ENCODE results near the gene CDKN1A. TPM values are rescaled to one million over a fixed set of nuclear protein-coding genes. Genes with fewer than 3 reads are reported as not detected.

The CDKN1A gene
- total RNA-seq, 1 experiment from 2014 or later, result 65.0 TPM

GRCh38 chr6:36685926-36686667 lies 7.6 kb downstream of the CDKN1A start:
- in situ Hi-C loops (cut with HindIII; ENCODE audit: low pct_unique_long_range_greater_than_20kb, low sequenced_read_pairs), result no loop called here
- DNase-seq (ENCODE audit: low read depth, low spot score), result no peak

- in situ Hi-C loops (cut with HindIII; ENCODE audit: low pct_unique_long_range_greater_than_20kb, low sequenced_read_pairs), result no loop called here
- DNase-seq (ENCODE audit: low read depth, low spot score), result no peak
These were observed 8.4 kb downstream of the CDKN1A start for GRCh38 chr6:36686668-36687513.

- in situ Hi-C loops (cut with HindIII; ENCODE audit: low pct_unique_long_range_greater_than_20kb, low sequenced_read_pairs), result no loop called here
- no peak for DNase-seq (ENCODE audit: low read depth, low spot score)
These were observed 9.7 kb downstream of the CDKN1A start for GRCh38 chr6:36688063-36688738.

- no peak for DNase-seq (ENCODE audit: low read depth, low spot score)
- in situ Hi-C loops (cut with HindIII; ENCODE audit: low pct_unique_long_range_greater_than_20kb, low sequenced_read_pairs), result no loop called here
These were observed 10.2 kb downstream of the CDKN1A start for GRCh38 chr6:36688739-36689075.

- in situ Hi-C loops (cut with HindIII; ENCODE audit: low pct_unique_long_range_greater_than_20kb, low sequenced_read_pairs), result no loop called here
- no peak for DNase-seq (ENCODE audit: low read depth, low spot score)
These were observed 12.5 kb downstream of the CDKN1A start for GRCh38 chr6:36691011-36691410.

- in situ Hi-C loops (cut with HindIII; ENCODE audit: low pct_unique_long_range_greater_than_20kb, low sequenced_read_pairs), result no loop called here
- no peak for DNase-seq (ENCODE audit: low read depth, low spot score)
These were observed 13.1 kb downstream of the CDKN1A start for GRCh38 chr6:36691612-36692011.

GRCh38 chr6:36692220-36692619 lies 13.7 kb downstream of the CDKN1A start:
- in situ Hi-C loops (cut with HindIII; ENCODE audit: low pct_unique_long_range_greater_than_20kb, low sequenced_read_pairs), result no loop called here
- no peak for DNase-seq (ENCODE audit: low read depth, low spot score)

GRCh38 chr6:36692861-36693702 lies 14.6 kb downstream of the CDKN1A start:
- DNase-seq (ENCODE audit: low read depth, low spot score), result no peak
- in situ Hi-C loops (cut with HindIII; ENCODE audit: low pct_unique_long_range_greater_than_20kb, low sequenced_read_pairs), result no loop called here

- no peak for DNase-seq (ENCODE audit: low read depth, low spot score)
- in situ Hi-C loops (cut with HindIII; ENCODE audit: low pct_unique_long_range_greater_than_20kb, low sequenced_read_pairs), result no loop called here
These were observed 16.1 kb downstream of the CDKN1A start for GRCh38 chr6:36694616-36695015.

- in situ Hi-C loops (cut with HindIII; ENCODE audit: low pct_unique_long_range_greater_than_20kb, low sequenced_read_pairs), result no loop called here
- DNase-seq (ENCODE audit: low read depth, low spot score), result no peak
These were observed 16.9 kb downstream of the CDKN1A start for GRCh38 chr6:36695414-36695813.

- no peak for DNase-seq (ENCODE audit: low read depth, low spot score)
- in situ Hi-C loops (cut with HindIII; ENCODE audit: low pct_unique_long_range_greater_than_20kb, low sequenced_read_pairs), result no loop called here
These were observed 19.0 kb downstream of the CDKN1A start, which contains the start of gene RAB44 for GRCh38 chr6:36697481-36697903. Gene RAB44 (plus strand): TSS chr6:36697826. CDS start chr6:36704236, 6,410 bp downstream.

- in situ Hi-C loops (cut with HindIII; ENCODE audit: low pct_unique_long_range_greater_than_20kb, low sequenced_read_pairs), result no loop called here
- no peak for DNase-seq (ENCODE audit: low read depth, low spot score)
These were observed 19.7 kb downstream of the CDKN1A start for GRCh38 chr6:36698196-36698595.

- DNase-seq (ENCODE audit: low read depth, low spot score), result no peak
- in situ Hi-C loops (cut with HindIII; ENCODE audit: low pct_unique_long_range_greater_than_20kb, low sequenced_read_pairs), result no loop called here
These were observed 20.4 kb downstream of the CDKN1A start for GRCh38 chr6:36698871-36699271.

GRCh38 chr6:36699348-36699747 lies 20.8 kb downstream of the CDKN1A start:
- in situ Hi-C loops (cut with HindIII; ENCODE audit: low pct_unique_long_range_greater_than_20kb, low sequenced_read_pairs), result no loop called here
- no peak for DNase-seq (ENCODE audit: low read depth, low spot score)

- no peak for DNase-seq (ENCODE audit: low read depth, low spot score)
- in situ Hi-C loops (cut with HindIII; ENCODE audit: low pct_unique_long_range_greater_than_20kb, low sequenced_read_pairs), result no loop called here
These were observed 21.7 kb downstream of the CDKN1A start for GRCh38 chr6:36700071-36700812.

GRCh38 chr6:36700831-36701230 lies 22.3 kb downstream of the CDKN1A start:
- in situ Hi-C loops (cut with HindIII; ENCODE audit: low pct_unique_long_range_greater_than_20kb, low sequenced_read_pairs), result no loop called here

GRCh38 chr6:36701401-36701991 lies 23.0 kb downstream of the CDKN1A start:
- in situ Hi-C loops (cut with HindIII; ENCODE audit: low pct_unique_long_range_greater_than_20kb, low sequenced_read_pairs), result no loop called here
- DNase-seq (ENCODE audit: low read depth, low spot score), result no peak

More at GRCh38 chr6:36700831-36701230, 22.3 kb downstream of the CDKN1A start:
- DNase-seq (ENCODE audit: low read depth, low spot score), result no peak
